GM12801 (cell line): ENCODE measurements around the gene ADAMTS8.

ENCODE experiments used
- CTCF ChIP-seq: IDR thresholded peaks from one replicate; pipeline ENCODE4 v1.5.1; 2011; ENCODE audit warnings: control low read depth; ENCODE audit not compliant: insufficient read length; ENCODE audit errors: extremely low read depth

The ADAMTS8 gene

GRCh38 chr11:130358398-130358797, 70.0 kb downstream of the ADAMTS8 start:
- TF ChIP-seq CTCF: no peak
